Cardiac muscle cell (in vitro differentiated cells and primary cell): ENCODE measurements around the gene INHBA. TPM values are rescaled to one million over a fixed set of nuclear protein-coding genes. Genes with fewer than 3 reads are reported as not detected.
A peak's percentile ranks its signal among the peaks of the same experiment; 100 is the strongest.

Source experiments
- DNase-seq, 2 donors: peaks; one replicate each; pipeline versions ENCODE4 v3.0.0 to v3.0.0-alpha.2; 2010 to 2017; ENCODE audit warnings: low read depth in 1 of 2, low spot score in 1 of 2
- H3K27ac ChIP-seq: fragments of 200-600 bp; sonication (generic); 2 replicates; pipeline ENCODE4 v1.5.1; 2016
- H3K27me3 ChIP-seq: fragments of 200-600 bp; sonication (generic); 2 replicates; pipeline ENCODE4 v1.6.0; 2016; ENCODE audit warnings: control low read depth
- H3K36me3 ChIP-seq: fragments of 200-600 bp; sonication (generic); 2 replicates; pipeline ENCODE4 v1.5.1; 2016; ENCODE audit warnings: control low read depth
- H3K4me1 ChIP-seq: fragments of 200-600 bp; sonication (generic); 2 replicates; pipeline ENCODE4 v1.8.1; 2017; ENCODE audit warnings: low read depth, mild to moderate bottlenecking, mixed run types
- H3K4me3 ChIP-seq: fragments of 200-600 bp; sonication (generic); 2 replicates; pipeline ENCODE4 v1.5.1; 2016; ENCODE audit warnings: mild to moderate bottlenecking
- H3K9me3 ChIP-seq: fragments of 200-600 bp; sonication (generic); 2 replicates; pipeline ENCODE4 v1.5.1; 2017; ENCODE audit warnings: low read depth, mild to moderate bottlenecking, control low read depth
- CTCF ChIP-seq: IDR thresholded peaks from 2 replicates; pipeline ENCODE4 v1.5.1; 2012; ENCODE audit warnings: low read depth, mild to moderate bottlenecking, low read length
- polyA plus RNA-seq: library from polyadenylated mRNA; unstranded; fragments of >200 nt; fragmentation: Nextera tagmentation; extraction: Ambion mirVana; gene quantifications from 2 replicates; pipeline ENCODE4 v1.2.1, GENCODE V29; 2016
- total RNA-seq: library from RNA; depleted of rRNA; stranded (reverse); fragments of >200 nt; gene quantifications from 2 replicates; pipeline ENCODE4 v1.2.3, GENCODE V29; 2016

INHBA gene
- total RNA-seq (3.0 and 5.7 TPM in 2 replicates), polyA plus RNA-seq (4.8 and 8.2 TPM in 2 replicates)

- peaks cover 60% of the 10 kb centered on the region for H3K4me1 ChIP-seq
- H3K9me3 ChIP-seq: no peaks in the 10 kb centered on the region
- TF ChIP-seq CTCF: no peak
- H3K4me3 ChIP-seq: peak within 1 kb of the TSS; percentile 4
- no peaks in the 10 kb centered on the region for H3K27me3 ChIP-seq
- H3K27ac ChIP-seq: peak within 1 kb of the TSS; percentile 10
- peak in 1 of 2 donors; percentile 81 for DNase-seq
- no peaks in the 10 kb centered on the region for H3K36me3 ChIP-seq
These were observed at the start of gene INHBA for GRCh38 chr7:41702635-41703371. Gene INHBA (minus strand): TSS chr7:41703090. CDS start chr7:41700374, 2,716 bp downstream.

GRCh38 chr7:41752615-41753014 lies 49.7 kb upstream of the INHBA start:
- no peaks in the 10 kb centered on the region for H3K9me3 ChIP-seq
- no peaks in the 10 kb centered on the region for H3K27me3 ChIP-seq
- H3K36me3 ChIP-seq: no peaks in the 10 kb centered on the region
- no peaks in the 10 kb centered on the region for H3K4me1 ChIP-seq
- DNase-seq: no peak
- no peak overlapping the region for H3K27ac ChIP-seq
- no peak overlapping the region for H3K4me3 ChIP-seq
- no peak for TF ChIP-seq CTCF

DNA sequence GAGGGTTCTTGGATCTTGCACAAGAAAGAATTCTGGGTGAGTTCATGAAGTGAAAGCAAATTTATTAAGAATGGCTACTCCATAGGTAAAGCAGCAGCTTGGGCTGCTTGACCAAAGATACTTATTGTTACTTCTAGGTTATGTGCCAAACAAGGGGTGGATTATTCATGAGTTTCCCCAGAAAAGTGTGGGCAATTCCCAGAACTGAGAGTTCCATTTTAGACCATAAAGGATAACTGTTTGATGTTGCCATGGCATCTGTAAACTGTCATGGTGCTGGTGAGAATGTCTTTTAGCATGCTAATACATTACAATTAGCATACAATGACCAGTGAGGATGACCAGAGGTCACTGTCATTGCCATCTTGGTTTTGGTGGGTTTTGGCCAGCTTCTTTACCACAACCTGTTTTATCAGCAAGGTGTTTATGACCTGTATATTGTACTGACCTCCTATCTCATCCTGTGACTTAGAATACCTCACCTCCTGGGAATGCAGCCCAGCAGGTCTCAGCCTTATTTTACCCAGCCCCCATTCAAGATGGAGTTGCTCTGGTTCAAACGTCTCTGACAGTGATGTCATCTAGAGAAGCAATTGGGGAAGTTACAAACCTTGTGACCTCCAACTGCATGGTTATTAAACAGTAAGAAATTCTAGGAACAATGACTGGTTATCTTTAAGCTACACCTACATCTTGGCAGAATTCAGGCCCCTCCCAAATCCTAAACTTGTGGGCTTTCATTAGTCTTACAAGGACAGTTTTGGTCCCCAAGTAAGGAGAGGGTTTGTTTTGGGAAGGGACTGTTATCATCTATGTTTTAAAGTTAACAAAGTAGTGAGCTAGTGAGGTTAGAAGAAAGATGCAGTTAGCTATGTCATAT lies 48.0 kb upstream of the INHBA start:
- no peaks in the 10 kb centered on the region for H3K36me3 ChIP-seq
- no peaks in the 10 kb centered on the region for H3K27me3 ChIP-seq
- no peak overlapping the region for H3K4me3 ChIP-seq
- no peaks in the 10 kb centered on the region for H3K9me3 ChIP-seq
- TF ChIP-seq CTCF: no peak
- no peaks in the 10 kb centered on the region for H3K4me1 ChIP-seq
- H3K27ac ChIP-seq: no peak overlapping the region
- DNase-seq: no peak

- DNase-seq: no peak
- Histone ChIP-seq H3K27me3 (no peaks in the 10 kb centered on the region), H3K4me3 (no peak overlapping the region), H3K36me3 (no peaks in the 10 kb centered on the region), H3K4me1 (no peaks in the 10 kb centered on the region), H3K9me3 (no peaks in the 10 kb centered on the region), H3K27ac (no peak overlapping the region)
- TF ChIP-seq CTCF: no peak
These were observed 45.1 kb upstream of the INHBA start for GRCh38 chr7:41747961-41748360.

DNA sequence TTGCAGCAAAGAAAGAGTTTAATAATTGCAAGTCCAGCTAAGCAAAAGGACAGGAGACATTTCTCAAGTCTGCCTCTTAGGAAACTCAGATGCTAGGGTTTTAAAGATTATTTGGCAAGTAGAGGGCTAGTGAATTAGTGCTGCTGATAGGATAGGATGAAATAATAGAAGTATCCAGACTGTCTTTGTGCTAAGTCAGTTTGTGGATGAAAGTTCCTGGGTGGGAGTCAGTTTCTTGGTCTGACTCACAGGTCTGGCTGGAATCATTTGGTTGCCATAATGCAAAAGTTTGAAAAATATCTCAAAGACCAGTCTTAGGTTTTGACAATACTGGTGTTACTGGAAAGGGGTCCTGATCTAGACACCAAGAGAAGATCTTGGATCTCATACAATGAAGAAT lies 42.6 kb upstream of the INHBA start:
- H3K36me3 ChIP-seq: no peaks in the 10 kb centered on the region
- no peak for TF ChIP-seq CTCF
- peak in 1 of 2 donors; percentile 6 for DNase-seq

More for the DNA sequence above, 42.6 kb upstream of the INHBA start:
- no peaks in the 10 kb centered on the region for H3K4me1 ChIP-seq
- no peak overlapping the region for H3K27ac ChIP-seq
- no peak overlapping the region for H3K4me3 ChIP-seq
- no peaks in the 10 kb centered on the region for H3K27me3 ChIP-seq
- no peaks in the 10 kb centered on the region for H3K9me3 ChIP-seq
